ENCODE data around the gene CDH23.

GRCh38 chr10:71554671-71555070 is 158.0 kb downstream of the CDH23 start:
- TF ChIP-seq POLR2A (IDR thresholded peaks at IDR 0.05), result no peak
- no peak for TF ChIP-seq CTCF (IDR thresholded peaks at IDR 0.05)
